ENCODE data around the gene ZNF418.
"Not testable (repeated sequence)": the region's sequence is repeated elsewhere in the genome, so short reads cannot be mapped to it uniquely, and the experiment has no call there.

The ZNF418 gene

GRCh38 chr19:57946316-57946715 lies 11.1 kb upstream of the ZNF418 start:
- H3K27me3 ChIP-seq (ENCODE audit: control insufficient read depth, insufficient read depth, low read length), result no peaks in the 10 kb centered on the region
- no peak overlapping the region for H3K27ac ChIP-seq (ENCODE audit: low read depth, low read length)
- H3K9me3 ChIP-seq (ENCODE audit: control insufficient read depth, insufficient read depth, low read length), result peaks cover 33% of the 10 kb centered on the region
- peaks cover 32% of the 10 kb centered on the region for H3K36me3 ChIP-seq (ENCODE audit: control insufficient read depth, insufficient read depth, low read length)
- peak overlapping the region; percentile 90; the same call in 1 of the 2 replicates for H3K9ac ChIP-seq (ENCODE audit: low read depth, low read length)
- H3K4me3 ChIP-seq (ENCODE audit: low read depth, low read length), result peak overlapping the region; percentile 98
- no peaks in the 10 kb centered on the region for H3K4me1 ChIP-seq (ENCODE audit: control insufficient read depth, insufficient read depth, low read length)

GRCh38 chr19:57941593-57941992 lies 6.4 kb upstream of the ZNF418 start:
- Histone ChIP-seq H3K27ac (ENCODE audit: low read depth, low read length) (no peak overlapping the region), H3K9ac (ENCODE audit: low read depth, low read length) (no peak overlapping the region), H3K36me3 (ENCODE audit: control insufficient read depth, insufficient read depth, low read length) (peaks cover 43% of the 10 kb centered on the region), H3K4me1 (ENCODE audit: control insufficient read depth, insufficient read depth, low read length) (no peaks in the 10 kb centered on the region), H3K9me3 (ENCODE audit: control insufficient read depth, insufficient read depth, low read length) (peaks cover 25% of the 10 kb centered on the region), H3K27me3 (ENCODE audit: control insufficient read depth, insufficient read depth, low read length) (no peaks in the 10 kb centered on the region), H3K4me3 (ENCODE audit: low read depth, low read length) (no peak overlapping the region)

- peaks cover 34% of the 10 kb centered on the region for H3K36me3 ChIP-seq (ENCODE audit: control insufficient read depth, insufficient read depth, low read length)
- H3K4me1 ChIP-seq (ENCODE audit: control insufficient read depth, insufficient read depth, low read length), result no peaks in the 10 kb centered on the region; the same call in none of the 2 replicates
- H3K27ac ChIP-seq (ENCODE audit: low read depth, low read length), result no peak overlapping the region
- H3K27me3 ChIP-seq (ENCODE audit: control insufficient read depth, insufficient read depth, low read length), result no peaks in the 10 kb centered on the region
- H3K9me3 ChIP-seq (ENCODE audit: control insufficient read depth, insufficient read depth, low read length), result peaks cover 15% of the 10 kb centered on the region
- H3K9ac ChIP-seq (ENCODE audit: low read depth, low read length), result no peak overlapping the region
- peak overlapping the region; percentile 94 for H3K4me3 ChIP-seq (ENCODE audit: low read depth, low read length)
Measured at GRCh38 chr19:57935731-57936130, 529 bp upstream of the ZNF418 start.

- Histone ChIP-seq H3K27me3 (ENCODE audit: control insufficient read depth, insufficient read depth, low read length) (no peaks in the 10 kb centered on the region), H3K4me3 (ENCODE audit: low read depth, low read length) (no peak overlapping the region), H3K36me3 (ENCODE audit: control insufficient read depth, insufficient read depth, low read length) (peaks cover 80% of the 10 kb centered on the region)
Measured at GRCh38 chr19:57927587-57927986, 7.6 kb downstream of the ZNF418 start.

GRCh38 chr19:57916168-57916995 lies 18.8 kb downstream of the ZNF418 start, which contains the start of gene ZNF417:
Gene ZNF417 (minus strand): TSS chr19:57916592. CDS start chr19:57916411, 181 bp downstream.
- H3K27ac ChIP-seq (ENCODE audit: low read depth, low read length), result peak within 1 kb of the TSS; percentile 75
- not testable (repeated sequence) for H3K4me1 ChIP-seq (ENCODE audit: control insufficient read depth, insufficient read depth, low read length); H3K9me3 ChIP-seq (ENCODE audit: control insufficient read depth, insufficient read depth, low read length); H3K27me3 ChIP-seq (ENCODE audit: control insufficient read depth, insufficient read depth, low read length)
- H3K36me3 ChIP-seq (ENCODE audit: control insufficient read depth, insufficient read depth, low read length), result peaks cover 51% of the 10 kb centered on the region
- peak within 1 kb of the TSS; percentile 90 for H3K9ac ChIP-seq (ENCODE audit: low read depth, low read length)
- peak within 1 kb of the TSS; percentile 97 for H3K4me3 ChIP-seq (ENCODE audit: low read depth, low read length)

More at GRCh38 chr19:57927587-57927986, 7.6 kb downstream of the ZNF418 start:
- H3K4me1 ChIP-seq (ENCODE audit: control insufficient read depth, insufficient read depth, low read length), result no peaks in the 10 kb centered on the region
- no peak overlapping the region for H3K9ac ChIP-seq (ENCODE audit: low read depth, low read length)
- no peak overlapping the region for H3K27ac ChIP-seq (ENCODE audit: low read depth, low read length)
- peaks cover 57% of the 10 kb centered on the region for H3K9me3 ChIP-seq (ENCODE audit: control insufficient read depth, insufficient read depth, low read length)

- Histone ChIP-seq H3K27me3 (ENCODE audit: control insufficient read depth, insufficient read depth, low read length) (no peaks in the 10 kb centered on the region), H3K4me1 (ENCODE audit: control insufficient read depth, insufficient read depth, low read length) (no peaks in the 10 kb centered on the region), H3K9ac (ENCODE audit: low read depth, low read length) (no peak overlapping the region), H3K9me3 (ENCODE audit: control insufficient read depth, insufficient read depth, low read length) (no peaks in the 10 kb centered on the region), H3K27ac (ENCODE audit: low read depth, low read length) (no peak overlapping the region), H3K36me3 (ENCODE audit: control insufficient read depth, insufficient read depth, low read length) (peaks cover 47% of the 10 kb centered on the region), H3K4me3 (ENCODE audit: low read depth, low read length) (no peak overlapping the region)
Measured at GRCh38 chr19:57914531-57914930, 20.7 kb downstream of the ZNF418 start.

- Histone ChIP-seq H3K9me3 (ENCODE audit: control insufficient read depth, insufficient read depth, low read length) (no peaks in the 10 kb centered on the region), H3K36me3 (ENCODE audit: control insufficient read depth, insufficient read depth, low read length) (peaks cover 53% of the 10 kb centered on the region)
Measured at GRCh38 chr19:57907394-57907793, 27.8 kb downstream of the ZNF418 start.

GRCh38 chr19:57905258-57905657 lies 29.9 kb downstream of the ZNF418 start:
- no peaks in the 10 kb centered on the region for H3K9me3 ChIP-seq (ENCODE audit: control insufficient read depth, insufficient read depth, low read length)
- H3K4me1 ChIP-seq (ENCODE audit: control insufficient read depth, insufficient read depth, low read length), result no peaks in the 10 kb centered on the region
- H3K27ac ChIP-seq (ENCODE audit: low read depth, low read length), result no peak overlapping the region
- no peak overlapping the region for H3K4me3 ChIP-seq (ENCODE audit: low read depth, low read length)
- no peaks in the 10 kb centered on the region for H3K27me3 ChIP-seq (ENCODE audit: control insufficient read depth, insufficient read depth, low read length)
- no peak overlapping the region for H3K9ac ChIP-seq (ENCODE audit: low read depth, low read length)
- H3K36me3 ChIP-seq (ENCODE audit: control insufficient read depth, insufficient read depth, low read length), result peaks cover 34% of the 10 kb centered on the region

More at GRCh38 chr19:57907394-57907793, 27.8 kb downstream of the ZNF418 start:
- H3K4me3 ChIP-seq (ENCODE audit: low read depth, low read length), result no peak overlapping the region
- H3K9ac ChIP-seq (ENCODE audit: low read depth, low read length), result no peak overlapping the region
- no peaks in the 10 kb centered on the region for H3K4me1 ChIP-seq (ENCODE audit: control insufficient read depth, insufficient read depth, low read length)
- H3K27me3 ChIP-seq (ENCODE audit: control insufficient read depth, insufficient read depth, low read length), result no peaks in the 10 kb centered on the region
- no peak overlapping the region for H3K27ac ChIP-seq (ENCODE audit: low read depth, low read length)

- Histone ChIP-seq H3K27ac (ENCODE audit: low read depth, low read length) (no peak overlapping the region), H3K36me3 (ENCODE audit: control insufficient read depth, insufficient read depth, low read length) (peaks cover 27% of the 10 kb centered on the region), H3K9me3 (ENCODE audit: control insufficient read depth, insufficient read depth, low read length) (no peaks in the 10 kb centered on the region)
Measured at GRCh38 chr19:57903618-57904184, 31.5 kb downstream of the ZNF418 start.

GRCh38 chr19:57900311-57900710 lies 34.9 kb downstream of the ZNF418 start:
- H3K27ac ChIP-seq (ENCODE audit: low read depth, low read length), result no peak overlapping the region
- H3K9me3 ChIP-seq (ENCODE audit: control insufficient read depth, insufficient read depth, low read length), result no peaks in the 10 kb centered on the region
- no peak overlapping the region for H3K4me3 ChIP-seq (ENCODE audit: low read depth, low read length)
- peaks cover 2% of the 10 kb centered on the region; the same call in 1 of the 2 replicates for H3K36me3 ChIP-seq (ENCODE audit: control insufficient read depth, insufficient read depth, low read length)
- no peaks in the 10 kb centered on the region for H3K4me1 ChIP-seq (ENCODE audit: control insufficient read depth, insufficient read depth, low read length)
- no peak overlapping the region for H3K9ac ChIP-seq (ENCODE audit: low read depth, low read length)
- H3K27me3 ChIP-seq (ENCODE audit: control insufficient read depth, insufficient read depth, low read length), result no peaks in the 10 kb centered on the region

More at GRCh38 chr19:57903618-57904184, 31.5 kb downstream of the ZNF418 start:
- no peaks in the 10 kb centered on the region for H3K4me1 ChIP-seq (ENCODE audit: control insufficient read depth, insufficient read depth, low read length)
- no peaks in the 10 kb centered on the region for H3K27me3 ChIP-seq (ENCODE audit: control insufficient read depth, insufficient read depth, low read length)
- no peak overlapping the region for H3K4me3 ChIP-seq (ENCODE audit: low read depth, low read length)
- no peak overlapping the region for H3K9ac ChIP-seq (ENCODE audit: low read depth, low read length)

GRCh38 chr19:57890706-57891105 lies 44.5 kb downstream of the ZNF418 start:
- H3K9me3 ChIP-seq (ENCODE audit: control insufficient read depth, insufficient read depth, low read length); H3K27ac ChIP-seq (ENCODE audit: low read depth, low read length); H3K27me3 ChIP-seq (ENCODE audit: control insufficient read depth, insufficient read depth, low read length); H3K36me3 ChIP-seq (ENCODE audit: control insufficient read depth, insufficient read depth, low read length); H3K4me1 ChIP-seq (ENCODE audit: control insufficient read depth, insufficient read depth, low read length); H3K4me3 ChIP-seq (ENCODE audit: low read depth, low read length); H3K9ac ChIP-seq (ENCODE audit: low read depth, low read length): not testable (repeated sequence)
